H9 (cell line): Measurements from ENCODE around the gene CATSPER1. TPM values are rescaled to one million over a fixed set of nuclear protein-coding genes. Genes with fewer than 3 reads are reported as not detected.

Source experiments
- DNase-seq: peaks from one replicate; pipeline ENCODE4 v3.0.0-alpha.2; 2017
- H2AFZ ChIP-seq: one replicate; pipeline ENCODE4 v1.6.1; 2013; ENCODE audit warnings: mild to moderate bottlenecking, low read length, control low read depth, moderate library complexity
- H2AK5ac ChIP-seq: 2 replicates; pipeline ENCODE4 v1.6.1; 2013; ENCODE audit warnings: low read length, control low read depth, mixed read lengths; ENCODE audit not compliant: insufficient read length
- H2BK120ac ChIP-seq: one replicate; pipeline ENCODE4 v1.6.1; 2013; ENCODE audit warnings: low read depth, mild to moderate bottlenecking, low read length, control low read depth, inconsistent platforms; ENCODE audit not compliant: poor library complexity, severe bottlenecking
- H2BK12ac ChIP-seq: 2 replicates; pipeline ENCODE4 v1.6.1; 2013; ENCODE audit warnings: low read length, control low read depth, mixed read lengths, low read depth; ENCODE audit not compliant: insufficient read length
- H2BK15ac ChIP-seq: 2 replicates; pipeline ENCODE4 v1.6.1; 2013; ENCODE audit warnings: low read depth, low read length, control low read depth
- H2BK20ac ChIP-seq: one replicate; pipeline ENCODE4 v1.6.1; 2013; ENCODE audit warnings: low read depth, mild to moderate bottlenecking, low read length, control low read depth, inconsistent platforms; ENCODE audit not compliant: poor library complexity, severe bottlenecking
- H2BK5ac ChIP-seq: 2 replicates; pipeline ENCODE4 v1.6.1; 2013; ENCODE audit warnings: low read length, control low read depth, mixed read lengths; ENCODE audit not compliant: insufficient read length
- H3K14ac ChIP-seq: 2 replicates; pipeline ENCODE4 v1.6.1; 2013; ENCODE audit warnings: low read length, control low read depth; ENCODE audit not compliant: insufficient read depth
- H3K18ac ChIP-seq: 2 replicates; pipeline ENCODE4 v1.6.1; 2013; ENCODE audit warnings: low read depth, mild to moderate bottlenecking, mixed read lengths, low read length, control low read depth; ENCODE audit not compliant: insufficient read length
- H3K23ac ChIP-seq: 2 replicates; pipeline ENCODE4 v1.6.1; 2013; ENCODE audit warnings: low read length, control low read depth, mixed read lengths, low read depth; ENCODE audit not compliant: insufficient read length
- H3K23me2 ChIP-seq: 2 replicates; pipeline ENCODE4 v1.6.1; 2013; ENCODE audit warnings: low read depth, mild to moderate bottlenecking, mixed read lengths, low read length, control low read depth; ENCODE audit not compliant: insufficient read length, poor library complexity, severe bottlenecking
- H3K27ac ChIP-seq: 2 replicates; pipeline ENCODE4 v1.5.1; 2013; ENCODE audit warnings: low read length, control low read depth, mixed read lengths, low read depth; ENCODE audit not compliant: insufficient read length
- H3K27me3 ChIP-seq: 2 replicates; pipeline ENCODE4 v1.6.1; 2013; ENCODE audit warnings: low read length, control low read depth, inconsistent platforms; ENCODE audit not compliant: insufficient read depth
- H3K4ac ChIP-seq: 2 replicates; pipeline ENCODE4 v1.6.1; 2013; ENCODE audit warnings: low read depth, mild to moderate bottlenecking, control low read depth, inconsistent platforms, low read length, moderate library complexity
- H3K4me1 ChIP-seq: 2 replicates; pipeline ENCODE4 v1.6.1; 2013; ENCODE audit warnings: low read length, control low read depth, inconsistent platforms; ENCODE audit not compliant: insufficient read depth
- H3K4me2 ChIP-seq: 2 replicates; pipeline ENCODE4 v1.6.1; 2013; ENCODE audit warnings: low read length, control low read depth, mixed read lengths; ENCODE audit not compliant: insufficient read length, insufficient read depth
- H3K56ac ChIP-seq: 2 replicates; pipeline ENCODE4 v1.6.1; 2013; ENCODE audit warnings: low read depth, mild to moderate bottlenecking, mixed read lengths, low read length, control low read depth; ENCODE audit not compliant: insufficient read length
- H3K79me1 ChIP-seq: 2 replicates; pipeline ENCODE4 v1.6.1; 2013; ENCODE audit warnings: low read depth, mild to moderate bottlenecking, moderate library complexity, low read length, control low read depth, inconsistent platforms; ENCODE audit not compliant: insufficient read depth, poor library complexity, severe bottlenecking
- H3K79me2 ChIP-seq: 2 replicates; pipeline ENCODE4 v1.6.1; 2013; ENCODE audit warnings: low read length, control low read depth, inconsistent platforms; ENCODE audit not compliant: insufficient read depth
- H3K9ac ChIP-seq: 2 replicates; pipeline ENCODE4 v1.6.1; 2013; ENCODE audit warnings: low read length, control low read depth, mixed read lengths; ENCODE audit not compliant: insufficient read length; ENCODE audit errors: extremely low read depth
- H3K9me3 ChIP-seq: one replicate; pipeline ENCODE4 v1.6.1; 2013; ENCODE audit warnings: low read depth, low read length, inconsistent platforms; ENCODE audit not compliant: control insufficient read depth
- H3T11ph ChIP-seq: one replicate; pipeline ENCODE4 v1.6.1; 2013; ENCODE audit warnings: mild to moderate bottlenecking, low read length, control low read depth, inconsistent platforms
- H4K20me1 ChIP-seq: one replicate; pipeline ENCODE4 v1.6.1; 2013; ENCODE audit not compliant: control insufficient read depth, insufficient read length, insufficient read depth
- H4K5ac ChIP-seq: 2 replicates; pipeline ENCODE4 v1.6.1; 2013; ENCODE audit warnings: low read depth, mild to moderate bottlenecking, mixed read lengths, low read length, control low read depth; ENCODE audit not compliant: insufficient read length
- H4K8ac ChIP-seq: replicated peaks from 2 replicates; pipeline ENCODE4 v1.6.1; 2013; ENCODE audit warnings: low read length, control low read depth, mixed read lengths, low read depth; ENCODE audit not compliant: insufficient read length
- H4K91ac ChIP-seq: 2 replicates; pipeline ENCODE4 v1.6.1; 2013; ENCODE audit warnings: low read depth, mild to moderate bottlenecking, moderate library complexity, mixed read lengths, low read length, control low read depth; ENCODE audit not compliant: insufficient read length
- H3K27ac Mint-ChIP-seq, 3 experiments: 2 replicates in 2 of 3; 3 replicates in 1 of 3; pipeline ENCODE4 v1.8.0; 2020 to 2021; ENCODE audit warnings: mixed read lengths in 3 of 3, mild to moderate bottlenecking in 1 of 3, moderate library complexity in 1 of 3
- H3K27me3 Mint-ChIP-seq: 2 replicates; pipeline ENCODE4 v1.8.0; 2021; ENCODE audit warnings: low read depth, mild to moderate bottlenecking, moderate library complexity, mixed read lengths
- H3K36me3 Mint-ChIP-seq, 3 experiments: 2 replicates in 2 of 3; 3 replicates in 1 of 3; pipeline ENCODE4 v1.8.0; 2020 to 2021; ENCODE audit warnings: low read depth in 3 of 3, mixed read lengths in 3 of 3; ENCODE audit not compliant: insufficient read depth in 1 of 3
- H3K4me1 Mint-ChIP-seq, 2 experiments: 2 replicates each; pipeline ENCODE4 v1.8.0; 2020; ENCODE audit warnings: mixed read lengths in 2 of 2
- H3K4me3 Mint-ChIP-seq, 2 experiments: 2 replicates in 1 of 2; 3 replicates in 1 of 2; pipeline ENCODE4 v1.8.0; 2020 to 2021; ENCODE audit warnings: mild to moderate bottlenecking in 2 of 2, mixed read lengths in 2 of 2, moderate library complexity in 1 of 2
- H3K9me3 Mint-ChIP-seq, 2 experiments: 2 replicates in 1 of 2; 3 replicates in 1 of 2; pipeline ENCODE4 v1.8.0; 2020; ENCODE audit warnings: mild to moderate bottlenecking in 2 of 2, mixed read lengths in 2 of 2, moderate library complexity in 1 of 2
- WGBS: extraction: QIAGEN DNeasy Blood & Tissue Kit; methylation state at CpG from one replicate; pipeline ENCODE4 v1.1.7; 2013; ENCODE audit warnings: missing lambda C conversion rate, low lambda C conversion rate, mixed read lengths; ENCODE audit not compliant: insufficient read length; ENCODE audit errors: extremely low coverage; 5-methylcytosine and 5-hydroxymethylcytosine counted together
- total RNA-seq: library from RNA; stranded (reverse); gene quantifications from 2 replicates; pipeline ENCODE4 v1.2.1, GENCODE V29; 2021
- TF ChIP-seq, protein P1 (sequence below): fragments of 200-600 bp; sonication (generic); conservative IDR thresholded peaks from 3 replicates; pipeline ENCODE4 v1.8.0; 2021; ENCODE audit warnings: antibody characterized with exemption, mild to moderate bottlenecking

CATSPER1 gene
- total RNA-seq, 1 experiment from 2014 or later = not detected

DNA sequence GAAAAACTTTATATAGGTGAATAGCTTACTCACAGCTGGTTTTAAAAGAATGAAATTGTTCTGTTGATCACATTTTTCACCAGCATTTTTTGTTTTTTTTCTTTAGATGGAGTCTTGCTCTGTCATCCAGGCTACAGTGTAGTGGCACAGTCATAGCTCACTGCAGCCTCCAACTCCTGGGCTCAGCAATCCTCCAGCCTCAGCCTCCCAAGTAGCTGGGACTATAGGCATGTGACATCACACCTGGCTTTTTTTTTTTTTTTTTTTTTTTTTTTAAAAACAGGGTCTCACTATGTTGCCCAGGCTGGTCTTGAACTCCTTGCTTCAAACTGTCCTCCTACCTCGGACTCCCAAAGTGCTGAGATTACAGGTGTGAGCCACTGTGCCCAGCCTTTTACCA, 47.4 kb upstream of the CATSPER1 start:
- H4K20me1 ChIP-seq = no peaks in the 10 kb centered on the region
- Mint-ChIP-seq H3K27me3 (no peaks in the 10 kb centered on the region), H3K4me3 (no peak overlapping the region)

More for the DNA sequence above, 47.4 kb upstream of the CATSPER1 start:
- peaks cover 11 to 29% (median 16%) of the 10 kb centered on the region in 3 experiments for H3K36me3 Mint-ChIP-seq
- H2BK120ac ChIP-seq = no peak overlapping the region
- H2BK15ac ChIP-seq = no peak overlapping the region
- peaks cover 2% of the 10 kb centered on the region; the same call in 1 of the 2 replicates for H3K79me2 ChIP-seq
- no peak overlapping the region for H2BK12ac ChIP-seq
- no peaks in the 10 kb centered on the region for H3K4me1 ChIP-seq
- H3K56ac ChIP-seq = no peak overlapping the region
- H4K8ac ChIP-seq = no peak overlapping the region
- H3K18ac ChIP-seq = no peak overlapping the region
- H3K27me3 ChIP-seq = no peaks in the 10 kb centered on the region
- H3K27ac ChIP-seq = no peak overlapping the region
- no peak for DNase-seq
- no CpG with 5 or more reads among the region's 1 CpG for WGBS
- no peak overlapping the region for H2BK5ac ChIP-seq
- no peak overlapping the region for H3K23ac ChIP-seq
- no peaks in the 10 kb centered on the region for H3K79me1 ChIP-seq
- no peak overlapping the region for H4K5ac ChIP-seq
- TF ChIP-seq, protein P1, sequence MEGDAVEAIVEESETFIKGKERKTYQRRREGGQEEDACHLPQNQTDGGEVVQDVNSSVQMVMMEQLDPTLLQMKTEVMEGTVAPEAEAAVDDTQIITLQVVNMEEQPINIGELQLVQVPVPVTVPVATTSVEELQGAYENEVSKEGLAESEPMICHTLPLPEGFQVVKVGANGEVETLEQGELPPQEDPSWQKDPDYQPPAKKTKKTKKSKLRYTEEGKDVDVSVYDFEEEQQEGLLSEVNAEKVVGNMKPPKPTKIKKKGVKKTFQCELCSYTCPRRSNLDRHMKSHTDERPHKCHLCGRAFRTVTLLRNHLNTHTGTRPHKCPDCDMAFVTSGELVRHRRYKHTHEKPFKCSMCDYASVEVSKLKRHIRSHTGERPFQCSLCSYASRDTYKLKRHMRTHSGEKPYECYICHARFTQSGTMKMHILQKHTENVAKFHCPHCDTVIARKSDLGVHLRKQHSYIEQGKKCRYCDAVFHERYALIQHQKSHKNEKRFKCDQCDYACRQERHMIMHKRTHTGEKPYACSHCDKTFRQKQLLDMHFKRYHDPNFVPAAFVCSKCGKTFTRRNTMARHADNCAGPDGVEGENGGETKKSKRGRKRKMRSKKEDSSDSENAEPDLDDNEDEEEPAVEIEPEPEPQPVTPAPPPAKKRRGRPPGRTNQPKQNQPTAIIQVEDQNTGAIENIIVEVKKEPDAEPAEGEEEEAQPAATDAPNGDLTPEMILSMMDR = no peak
- no peaks in the 10 kb centered on the region for H3K9me3 ChIP-seq
- no peak overlapping the region for H3K14ac ChIP-seq
- no peak overlapping the region for H4K91ac ChIP-seq
- no peak overlapping the region for H2AK5ac ChIP-seq
- H3K4me2 ChIP-seq = no peak overlapping the region
- peaks cover 18 to 26% of the 10 kb centered on the region in 2 experiments for H3K4me1 Mint-ChIP-seq
- H3T11ph ChIP-seq = no peak overlapping the region
- H3K9ac ChIP-seq = no peak overlapping the region
- H2AFZ ChIP-seq = no peak overlapping the region
- H3K9me3 Mint-ChIP-seq = no peaks in the 10 kb centered on the region; a peak in 1 of 5 replicates
- H2BK20ac ChIP-seq = no peak overlapping the region
- H3K23me2 ChIP-seq = peaks cover 4% of the 10 kb centered on the region
- no peak overlapping the region for H3K27ac Mint-ChIP-seq
- H3K4ac ChIP-seq = no peak overlapping the region
